NCI-H146 (cell line): ENCODE measurements around the gene CSTF2T.

Source experiments
- DNase-seq: peaks from one replicate; lab custom pipeline; 2025; lab: John Stamatoyannopoulos, UW

CSTF2T gene

GRCh38 chr10:51649064-51649463, 50.3 kb downstream of the CSTF2T start:
- no peak for DNase-seq
